ENCODE results near the gene METTL8.
"Not testable (repeated sequence)": the region's sequence is repeated elsewhere in the genome, so short reads cannot be mapped to it uniquely, and the experiment has no call there.

- not testable (repeated sequence) for TF ChIP-seq POLR2AphosphoS5 (IDR thresholded peaks at IDR 0.05; ENCODE audit: borderline replicate concordance, low read depth, low read length); EZH2 (IDR thresholded peaks at IDR 0.05)
These were observed 19.1 kb downstream of the METTL8 start for GRCh38 chr2:171414645-171415044.

Data from SK-N-MC (cell line).